HepG2 (cell line): Measurements from ENCODE around the gene BEST2. TPM values are rescaled to one million over a fixed set of nuclear protein-coding genes. Genes with fewer than 3 reads are reported as not detected.

Source experiments
- BRD4 ChIP-seq: sonication (generic); formaldehyde crosslinking; IDR thresholded peaks from 2 replicates; pipeline ENCODE4 v1.4.0; 2020; ENCODE audit warnings: missing genetic modification reagents
- BRF2 ChIP-seq: sonication (generic); formaldehyde crosslinking; IDR thresholded peaks from 2 replicates; pipeline ENCODE4 v1.8.1; 2022; ENCODE audit warnings: mild to moderate bottlenecking, missing genetic modification reagents
- CTCF ChIP-seq: sonication (generic); formaldehyde crosslinking; IDR thresholded peaks from 2 replicates; pipeline ENCODE4 v1.5.0; 2020; ENCODE audit warnings: mild to moderate bottlenecking, missing genetic modification reagents, moderate library complexity
- EED ChIP-seq: sonication (generic); formaldehyde crosslinking; IDR thresholded peaks from 2 replicates; pipeline ENCODE4 v1.5.0; 2020; ENCODE audit warnings: mild to moderate bottlenecking, missing genetic modification reagents
- HOXD1 ChIP-seq: sonication (generic); formaldehyde crosslinking; IDR thresholded peaks from 2 replicates; pipeline ENCODE4 v1.5.0; 2020; ENCODE audit warnings: missing genetic modification reagents
- KAT8 ChIP-seq: IDR thresholded peaks from 2 replicates; pipeline ENCODE4 v1.6.1; 2016; ENCODE audit warnings: missing genetic modification reagents, missing compliant biosample characterization
- MAFF ChIP-seq: IDR thresholded peaks from 2 replicates; pipeline ENCODE4 v1.6.1; 2011; ENCODE audit warnings: low read depth, low read length, improper control_type of control experiment
- NBN ChIP-seq: fragments of 450-650 bp; conservative IDR thresholded peaks from 2 replicates; pipeline ENCODE4 v1.6.1; 2017
- RXRA ChIP-seq: sonication (generic); formaldehyde crosslinking; IDR thresholded peaks from 2 replicates; pipeline ENCODE4 v1.5.1; 2020; ENCODE audit warnings: missing genetic modification reagents
- SMAD3 ChIP-seq: sonication (generic); formaldehyde crosslinking; IDR thresholded peaks from 2 replicates; pipeline ENCODE4 v1.4.0; 2020; ENCODE audit warnings: missing genetic modification reagents
- SP1 ChIP-seq, 2 experiments: fragments of 450-650 bp in 1 of 2; sonication (generic) in 1 of 2; formaldehyde crosslinking in 1 of 2; IDR thresholded peaks; 2 replicates each; pipeline versions ENCODE4 v1.4.0 to v1.6.1; 2016 to 2020; ENCODE audit warnings: missing genetic modification reagents in 1 of 2
- STAT5B ChIP-seq: sonication (generic); formaldehyde crosslinking; IDR thresholded peaks from 2 replicates; pipeline ENCODE4 v1.4.0; 2020; ENCODE audit warnings: missing genetic modification reagents
- ZC3H13 ChIP-seq: sonication (generic); formaldehyde crosslinking; IDR thresholded peaks from 2 replicates; pipeline ENCODE4 v1.8.1; 2023; ENCODE audit warnings: mild to moderate bottlenecking, missing genetic modification reagents, moderate library complexity
- ZFX ChIP-seq: sonication (generic); formaldehyde crosslinking; IDR thresholded peaks from 2 replicates; pipeline ENCODE4 v1.4.0; 2020; ENCODE audit warnings: mild to moderate bottlenecking, low read depth, missing genetic modification reagents, moderate library complexity
- ZMAT3 ChIP-seq: sonication (generic); formaldehyde crosslinking; conservative IDR thresholded peaks from 2 replicates; pipeline ENCODE4 v1.7.0; 2021; ENCODE audit warnings: missing genetic modification reagents
- ZMAT5 ChIP-seq: sonication (generic); formaldehyde crosslinking; IDR thresholded peaks from 2 replicates; pipeline ENCODE4 v1.5.0; 2020; ENCODE audit warnings: mild to moderate bottlenecking, low read depth, missing genetic modification reagents, borderline replicate concordance
- ZNF280D ChIP-seq: sonication (generic); formaldehyde crosslinking; IDR thresholded peaks from 2 replicates; pipeline ENCODE4 v1.5.1; 2020; ENCODE audit warnings: mild to moderate bottlenecking, missing genetic modification reagents
- ZNF362 ChIP-seq: sonication (generic); formaldehyde crosslinking; IDR thresholded peaks from 2 replicates; pipeline ENCODE4 v1.4.0; 2020; ENCODE audit warnings: missing genetic modification reagents, mild to moderate bottlenecking, borderline replicate concordance
- ZNF639 ChIP-seq: conservative IDR thresholded peaks from 2 replicates; pipeline ENCODE4 v1.6.1; 2018; ENCODE audit warnings: missing genetic modification reagents
- ZNF652 ChIP-seq: IDR thresholded peaks from 2 replicates; pipeline ENCODE4 v1.6.1; 2016; ENCODE audit warnings: low read depth, borderline replicate concordance
- ZNF660 ChIP-seq: sonication (generic); formaldehyde crosslinking; IDR thresholded peaks from 2 replicates; pipeline ENCODE4 v1.5.1; 2020; ENCODE audit warnings: mild to moderate bottlenecking, low read depth, missing genetic modification reagents, borderline replicate concordance
- ZNF784 ChIP-seq: sonication (generic); formaldehyde crosslinking; IDR thresholded peaks from 2 replicates; pipeline ENCODE4 v1.5.1; 2020; ENCODE audit warnings: missing genetic modification reagents, mild to moderate bottlenecking, borderline replicate concordance
- polyA plus RNA-seq, 8 experiments: library from polyadenylated mRNA; depleted of rRNA in 3 of 8; stranded (reverse) in 7 of 8; unstranded in 1 of 8; fragments of >200 nt; fragmentation: Illumina TruSeq in 4 of 8; extraction: Trizol in 4 of 8; gene quantifications; 2 replicates each; pipeline versions ENCODE4 v1.2.1 to v1.2.3, GENCODE V29; 2011 to 2016; ENCODE audit warnings: low read depth in 4 of 8, missing spikeins in 1 of 8, mixed read lengths in 1 of 8; ENCODE audit not compliant: insufficient read depth in 1 of 8
- total RNA-seq, 5 experiments: library from RNA; depleted of rRNA; stranded (reverse); fragments of >200 nt; fragmentation: Illumina TruSeq; extraction: Trizol; gene quantifications; 2 replicates each; pipeline ENCODE4 v1.2.3, GENCODE V29; 2016; ENCODE audit warnings: low read depth in 1 of 5

The BEST2 gene
- total and polyA plus RNA-seq, 2 of the 13 experiments (the other 11 are each of a cell fraction or from before 2014, with no cell fraction given), result not detected

GRCh38 chr19:12788682-12789097 lies 37.1 kb downstream of the BEST2 start (continued):
- TF ChIP-seq ZMAT5 (CRISPR knock-in tag) (no peak), ZMAT3 (CRISPR knock-in tag) (no peak), ZC3H13 (CRISPR knock-in tag) (no peak), NBN (no peak), CTCF (peak; percentile 41; the same call in 1 of the 2 replicates), BRF2 (CRISPR knock-in tag) (no peak), ZNF362 (CRISPR knock-in tag) (no peak), SP1 (IDR thresholded peaks at IDR 0.05) (no peak), SP1 (CRISPR knock-in tag; IDR thresholded peaks at IDR 0.05) (no peak), RXRA (peak; percentile 50; the same call in 1 of the 2 replicates), MAFF (no peak), ZNF652 (CRISPR knock-in tag) (no peak), ZNF639 (CRISPR knock-in tag) (no peak), BRD4 (no peak), ZNF660 (CRISPR knock-in tag) (no peak), ZNF280D (CRISPR knock-in tag) (no peak), STAT5B (CRISPR knock-in tag) (no peak), EED (CRISPR knock-in tag) (no peak), SMAD3 (no peak), HOXD1 (CRISPR knock-in tag) (no peak), KAT8 (CRISPR knock-in tag) (no peak), ZNF784 (CRISPR knock-in tag) (no peak), ZFX (peak; percentile 71)
